Nephron (organoid): ENCODE results near the gene SYNGAP1.

Experiments used
- H3K27ac Mint-ChIP-seq, 3 experiments: 2 replicates each; pipeline ENCODE4 v1.8.0; 2020; ENCODE audit warnings: mixed read lengths in 3 of 3, mild to moderate bottlenecking in 2 of 3, moderate library complexity in 1 of 3
- H3K27me3 Mint-ChIP-seq: 2 replicates; pipeline ENCODE4 v1.8.0; 2021; ENCODE audit warnings: low read depth, mild to moderate bottlenecking, moderate library complexity, mixed read lengths
- H3K36me3 Mint-ChIP-seq: 2 replicates; pipeline ENCODE4 v1.8.0; 2020; ENCODE audit warnings: low read depth, mixed read lengths
- H3K4me1 Mint-ChIP-seq: 2 replicates; pipeline ENCODE4 v1.8.0; 2020; ENCODE audit warnings: mixed read lengths
- H3K4me3 Mint-ChIP-seq, 3 experiments: 2 replicates each; pipeline ENCODE4 v1.8.0; 2020; ENCODE audit warnings: mild to moderate bottlenecking in 3 of 3, mixed read lengths in 3 of 3, moderate library complexity in 2 of 3
- H3K9me3 Mint-ChIP-seq: 2 replicates; pipeline ENCODE4 v1.8.0; 2020; ENCODE audit warnings: mixed read lengths
- CTCF ChIP-seq, 3 experiments: fragments of 200-600 bp; sonication (generic); IDR thresholded peaks; one replicate each; pipeline ENCODE4 v1.5.0; 2021; ENCODE audit warnings: antibody characterized with exemption in 3 of 3; ENCODE audit not compliant: unreplicated experiment in 3 of 3

Gene SYNGAP1

GRCh38 chr6:33451606-33452005, 31.7 kb downstream of the SYNGAP1 start:
- H3K27ac Mint-ChIP-seq, result no peak overlapping the region
- peak overlapping the region in 2 of 3 experiments; percentile 20 to 46 for H3K4me3 Mint-ChIP-seq
- no peak for TF ChIP-seq CTCF (IDR thresholded peaks at IDR 0.05; ENCODE audit: unreplicated experiment in 3 of 3)
- H3K9me3 Mint-ChIP-seq, result no peaks in the 10 kb centered on the region
- H3K27me3 Mint-ChIP-seq, result peaks cover 3% of the 10 kb centered on the region
- H3K4me1 Mint-ChIP-seq, result peaks cover 19% of the 10 kb centered on the region
- peaks cover 51% of the 10 kb centered on the region for H3K36me3 Mint-ChIP-seq

- Mint-ChIP-seq H3K4me1 (peaks cover 19% of the 10 kb centered on the region), H3K36me3 (peaks cover 52% of the 10 kb centered on the region), H3K4me3 (no peak overlapping the region), H3K9me3 (no peaks in the 10 kb centered on the region), H3K27me3 (peaks cover 3% of the 10 kb centered on the region), H3K27ac (no peak overlapping the region)
- TF ChIP-seq CTCF (IDR thresholded peaks at IDR 0.05; ENCODE audit: unreplicated experiment in 3 of 3), result no peak
These were observed 32.6 kb downstream of the SYNGAP1 start for GRCh38 chr6:33452496-33452895.

GRCh38 chr6:33453393-33454008, 33.6 kb downstream of the SYNGAP1 start:
- TF ChIP-seq CTCF (IDR thresholded peaks at IDR 0.05; ENCODE audit: unreplicated experiment in 3 of 3), result no peak
- Mint-ChIP-seq H3K27me3 (peaks cover 2% of the 10 kb centered on the region), H3K4me3 (peak overlapping the region; percentile 91 to 92 (median 92)), H3K27ac (peak overlapping the region; percentile 64 to 84 (median 78)), H3K36me3 (peaks cover 43% of the 10 kb centered on the region), H3K9me3 (peaks cover 1% of the 10 kb centered on the region), H3K4me1 (peaks cover 19% of the 10 kb centered on the region)

- peaks cover 4% of the 10 kb centered on the region for H3K9me3 Mint-ChIP-seq
- peaks cover 36% of the 10 kb centered on the region for H3K36me3 Mint-ChIP-seq
- peak within 1 kb of the TSS; percentile 91 to 92 (median 92) for H3K4me3 Mint-ChIP-seq
- H3K4me1 Mint-ChIP-seq, result peaks cover 19% of the 10 kb centered on the region
- H3K27ac Mint-ChIP-seq, result peak within 1 kb of the TSS; percentile 64 to 84 (median 80)
- H3K27me3 Mint-ChIP-seq, result no peaks in the 10 kb centered on the region
- TF ChIP-seq CTCF (IDR thresholded peaks at IDR 0.05; ENCODE audit: unreplicated experiment in 3 of 3), result no peak
These were observed 34.4 kb downstream of the SYNGAP1 start, which contains the start of gene ZBTB9 for GRCh38 chr6:33454009-33454946. Gene ZBTB9 (plus strand): TSS chr6:33454576. CDS start chr6:33455101, 525 bp downstream.

- TF ChIP-seq CTCF (IDR thresholded peaks at IDR 0.05; ENCODE audit: unreplicated experiment in 3 of 3), result no peak
- peaks cover 4% of the 10 kb centered on the region for H3K9me3 Mint-ChIP-seq
- peak overlapping the region; percentile 64 to 84 (median 80) for H3K27ac Mint-ChIP-seq
- H3K4me1 Mint-ChIP-seq, result peaks cover 19% of the 10 kb centered on the region
- H3K4me3 Mint-ChIP-seq, result peak overlapping the region; percentile 91 to 92 (median 92)
- H3K36me3 Mint-ChIP-seq, result peaks cover 36% of the 10 kb centered on the region
- H3K27me3 Mint-ChIP-seq, result no peaks in the 10 kb centered on the region
These were observed 35.2 kb downstream of the SYNGAP1 start for GRCh38 chr6:33455051-33455450.
